AG04449 (cell line): ENCODE measurements around the gene C10orf62.

Experiments used
- CTCF ChIA-PET: fragments of 350-600 bp; formaldehyde crosslinking; extraction: SDS; loops from one replicate; lab custom pipeline; 2021; ENCODE audit warnings: antibody characterized with exemption; lab: Yijun Ruan, JAX
- POLR2A ChIA-PET: fragments of 400-600, 350-600 bp; formaldehyde crosslinking; extraction: SDS; loops from one replicate; lab custom pipeline; 2020; ENCODE audit warnings: antibody characterized with exemption, inconsistent platforms; lab: Yijun Ruan, JAX
- DNase-seq: peaks from one replicate; pipeline ENCODE4 v3.0.0-alpha.2; 2010; ENCODE audit warnings: low read depth, low spot score
- H3K4me3 ChIP-seq: 2 replicates; pipeline ENCODE4 v1.5.1; 2011; ENCODE audit warnings: low read depth, mild to moderate bottlenecking, control low read depth, low read length
- CTCF ChIP-seq: IDR thresholded peaks from one replicate; pipeline ENCODE4 v1.5.1; 2011; ENCODE audit warnings: mild to moderate bottlenecking, moderate library complexity, low read length, control low read depth, inconsistent platforms; ENCODE audit not compliant: insufficient read depth; ENCODE audit errors: missing control alignments

Gene C10orf62

GRCh38 chr10:97598407-97599271 lies 9.1 kb downstream of the C10orf62 start:
- no peak overlapping the region for H3K4me3 ChIP-seq
- DNase-seq, result no peak
- no peak for TF ChIP-seq CTCF
- ChIA-PET CTCF (interaction anchor here (0.6 to 4.3 kb wide), 7 partner anchors 14 to 103 kb away, joined by 3 to 35 read pairs (median 3); partner anchors contain the start of gene ANKRD2), POLR2A (no interaction called here)

- TF ChIP-seq CTCF, result no peak
- no peak for DNase-seq
- ChIA-PET CTCF (interaction anchor here (1.2 to 4.3 kb wide), 4 partner anchors 13 to 30 kb away, joined by 3 to 35 read pairs (median 6); partner anchors contain the start of gene ANKRD2), POLR2A (no interaction called here)
- H3K4me3 ChIP-seq, result no peak overlapping the region
Measured at GRCh38 chr10:97599272-97599619, 9.7 kb downstream of the C10orf62 start.

- H3K4me3 ChIP-seq, result no peak overlapping the region
- ChIA-PET CTCF (interaction anchor here (1.4 to 2.4 kb wide), 2 partner anchors 10 to 29 kb away, joined by 5 to 10 read pairs; no protein-coding TSS in a partner anchor), POLR2A (no interaction called here)
- no peak for DNase-seq
- no peak for TF ChIP-seq CTCF
Measured at GRCh38 chr10:97600616-97601015, 11.1 kb downstream of the C10orf62 start.

- ChIA-PET CTCF (interaction anchor here (1.3 to 2.4 kb wide), 2 partner anchors 9 to 14 kb away, joined by 3 to 10 read pairs; no protein-coding TSS in a partner anchor), POLR2A (no interaction called here)
- no peak overlapping the region for H3K4me3 ChIP-seq
- no peak for TF ChIP-seq CTCF
- DNase-seq, result no peak
Measured at GRCh38 chr10:97601268-97602215, 12.0 kb downstream of the C10orf62 start.

GRCh38 chr10:97607095-97607636 lies 17.6 kb downstream of the C10orf62 start:
- no peak for TF ChIP-seq CTCF
- DNase-seq, result no peak
- POLR2A ChIA-PET, result interaction anchor here (0.9 kb wide), 1 partner anchor 10 kb away, joined by 3 read pairs; no protein-coding TSS in a partner anchor

More at GRCh38 chr10:97607095-97607636, 17.6 kb downstream of the C10orf62 start:
- no peak overlapping the region for H3K4me3 ChIP-seq
- CTCF ChIA-PET, result interaction anchor here (1.5 to 12.5 kb wide), 2 partner anchors 12 to 35 kb away, joined by 3 to 199 read pairs; partner anchors contain the start of gene ANKRD2
